IMR-90 (cell line): Measurements from ENCODE around the gene PLS1. TPM values are rescaled to one million over a fixed set of nuclear protein-coding genes. Genes with fewer than 3 reads are reported as not detected.

Source experiments
- ATAC-seq: fragments of 200-7000 bp; cut with Tn5 transposase; 2 replicates; pipeline ENCODE4 v1.9.1; 2020; ENCODE audit warnings: low read depth, mild to moderate bottlenecking, moderate library complexity
- BruUV-seq: library from RNA; stranded (reverse); fragments of 400-500 nt; replicated peaks from 2 replicates; lab custom pipeline; 2021; lab: Mats Ljungman, UMichigan
- CTCF ChIA-PET: fragments of 300-600 bp; formaldehyde crosslinking; extraction: SDS; loops from one replicate; lab custom pipeline; 2021; ENCODE audit warnings: antibody characterized with exemption; lab: Yijun Ruan, JAX
- POLR2A ChIA-PET: fragments of 300-600 bp; sonication (Branson Sonifier 250); formaldehyde crosslinking; loops from one replicate; lab custom pipeline; 2022; ENCODE audit warnings: antibody characterized with exemption; ENCODE audit not compliant: unreplicated experiment; lab: Charles Lee
- DNase-seq: peaks from one replicate; pipeline ENCODE4 v3.0.0; 2013
- H2AFZ ChIP-seq: replicated peaks from 2 replicates; pipeline ENCODE3; 2013; ENCODE audit warnings: low read length, mild to moderate bottlenecking; ENCODE audit not compliant: poor library complexity
- H2AK5ac ChIP-seq: 2 replicates; pipeline ENCODE4 v1.6.1; 2013; ENCODE audit warnings: low read depth, low read length, inconsistent platforms
- H2AK9ac ChIP-seq: replicated peaks from 2 replicates; pipeline ENCODE3; 2013; ENCODE audit warnings: mild to moderate bottlenecking, low read depth, low read length, moderate library complexity; ENCODE audit not compliant: poor library complexity
- H2BK120ac ChIP-seq: 2 replicates; pipeline ENCODE4 v1.6.1; 2013; ENCODE audit warnings: low read depth, low read length, inconsistent platforms
- H2BK15ac ChIP-seq: 3 replicates; pipeline ENCODE4 v1.6.1; 2013; ENCODE audit warnings: low read depth, low read length, inconsistent platforms
- H2BK20ac ChIP-seq: 2 replicates; pipeline ENCODE4 v1.6.1; 2013; ENCODE audit warnings: low read depth, mild to moderate bottlenecking, inconsistent platforms, low read length, moderate library complexity
- H2BK5ac ChIP-seq: 2 replicates; pipeline ENCODE4 v1.6.1; 2013; ENCODE audit warnings: mild to moderate bottlenecking, low read depth, low read length, inconsistent platforms; ENCODE audit not compliant: poor library complexity, severe bottlenecking
- H3K14ac ChIP-seq: replicated peaks from 2 replicates; pipeline ENCODE4 v1.6.1; 2013; ENCODE audit warnings: low read depth, low read length, inconsistent platforms
- H3K18ac ChIP-seq: 2 replicates; pipeline ENCODE4 v1.6.1; 2013; ENCODE audit warnings: low read depth, low read length, control low read depth
- H3K23ac ChIP-seq: 2 replicates; pipeline ENCODE4 v1.6.1; 2013; ENCODE audit warnings: low read depth, low read length, inconsistent platforms
- H3K27ac ChIP-seq: 2 replicates; pipeline ENCODE4 v1.5.1; 2013; ENCODE audit warnings: mild to moderate bottlenecking, control low read depth, low read length; ENCODE audit not compliant: insufficient read depth
- H3K27me3 ChIP-seq: 2 replicates; pipeline ENCODE4 v1.6.1; 2013; ENCODE audit warnings: low read length; ENCODE audit not compliant: control insufficient read depth, insufficient read depth
- H3K36me3 ChIP-seq: 2 replicates; pipeline ENCODE4 v1.6.1; 2013; ENCODE audit warnings: low read length, mixed read lengths; ENCODE audit not compliant: control insufficient read depth, insufficient read depth
- H3K4ac ChIP-seq: 2 replicates; pipeline ENCODE4 v1.6.1; 2013; ENCODE audit warnings: low read depth, low read length, inconsistent platforms
- H3K4me1 ChIP-seq: 2 replicates; pipeline ENCODE4 v1.6.1; 2013; ENCODE audit warnings: low read length, mixed read lengths; ENCODE audit not compliant: control insufficient read depth, insufficient read depth
- H3K4me2 ChIP-seq: 2 replicates; pipeline ENCODE4 v1.6.1; 2013; ENCODE audit warnings: low read depth, mild to moderate bottlenecking, control low read depth, low read length, moderate library complexity
- H3K4me3 ChIP-seq: 2 replicates; pipeline ENCODE4 v1.5.1; 2013; ENCODE audit warnings: low read depth, mild to moderate bottlenecking, control low read depth, low read length, moderate library complexity; ENCODE audit not compliant: insufficient read depth
- H3K56ac ChIP-seq: 2 replicates; pipeline ENCODE4 v1.6.1; 2013; ENCODE audit warnings: low read length, inconsistent platforms; ENCODE audit not compliant: insufficient read depth; ENCODE audit errors: extremely low read depth
- H3K79me1 ChIP-seq, 2 experiments: 2 replicates each; pipeline ENCODE4 v1.6.1; 2013; ENCODE audit warnings: low read length in 2 of 2, inconsistent platforms in 1 of 2, low read depth in 1 of 2
- H3K9ac ChIP-seq: 2 replicates; pipeline ENCODE4 v1.6.1; 2013; ENCODE audit warnings: low read depth, low read length, control low read depth
- H3K9me1 ChIP-seq: 2 replicates; pipeline ENCODE4 v1.6.1; 2013; ENCODE audit warnings: low read length, inconsistent platforms; ENCODE audit not compliant: insufficient read depth
- H3K9me3 ChIP-seq: 2 replicates; pipeline ENCODE4 v1.6.1; 2013; ENCODE audit warnings: low read length; ENCODE audit not compliant: control insufficient read depth, insufficient read depth
- H4K20me1 ChIP-seq: 2 replicates; pipeline ENCODE4 v1.6.1; 2013; ENCODE audit warnings: low read length, inconsistent platforms; ENCODE audit not compliant: insufficient read depth
- H4K5ac ChIP-seq: 2 replicates; pipeline ENCODE4 v1.6.1; 2013; ENCODE audit warnings: mild to moderate bottlenecking, low read depth, low read length, control low read depth
- H4K8ac ChIP-seq, 2 experiments: 2 replicates each; pipeline ENCODE4 v1.6.1; 2013; ENCODE audit warnings: low read depth in 2 of 2, low read length in 2 of 2, control low read depth in 1 of 2, inconsistent platforms in 1 of 2
- H4K91ac ChIP-seq: 2 replicates; pipeline ENCODE4 v1.6.1; 2013; ENCODE audit warnings: low read depth, low read length, inconsistent platforms; ENCODE audit not compliant: insufficient read depth
- MXI1 ChIP-seq: IDR thresholded peaks from 2 replicates; pipeline ENCODE4 v1.6.1; 2012; ENCODE audit warnings: low read depth, mild to moderate bottlenecking, low read length, moderate library complexity, borderline replicate concordance
- RFX5 ChIP-seq: IDR thresholded peaks from 2 replicates; pipeline ENCODE4 v1.8.0; 2012; ENCODE audit warnings: low read depth, mild to moderate bottlenecking, low read length, moderate library complexity
- WGBS, 2 experiments: methylation state at CpG; one replicate each; pipeline versions ENCODE4 v1.1.5 to v1.1.7; 2013; ENCODE audit warnings: missing lambda C conversion rate in 2 of 2; ENCODE audit not compliant: insufficient read length in 1 of 2; ENCODE audit errors: extremely low coverage in 2 of 2; 5-methylcytosine and 5-hydroxymethylcytosine counted together
- dilution Hi-C: fragments of 300-500 bp; cut with HindIII; formaldehyde crosslinking; loops from one replicate; pipeline ENCODE4 v1.14.3; 2018; ENCODE audit warnings: low sequenced_read_pairs; ENCODE audit not compliant: unreplicated experiment
- in situ Hi-C: fragments of 300-500 bp; cut with MboI; formaldehyde crosslinking; loops from 3 replicates; pipeline ENCODE4 v1.14.3; 2019; ENCODE audit warnings: low sequenced_read_pairs, inconsistent platforms, mixed read lengths
- intact Hi-C: fragments of 100-400 bp; cut with micrococcal nuclease; formaldehyde crosslinking; loops from 2 replicates; pipeline ENCODE4 v1.10.0; 2022
- polyA plus RNA-seq, 3 experiments: library from polyadenylated mRNA; depleted of rRNA; stranded (reverse); fragments of >200 nt; gene quantifications; 2 replicates each; pipeline ENCODE4 v1.2.3, GENCODE V29; 2012; ENCODE audit warnings: low replicate concordance in 1 of 3
- total RNA-seq: library from RNA; depleted of rRNA; stranded (reverse); fragments of >200 nt; gene quantifications from 2 replicates; pipeline ENCODE4 v1.2.3, GENCODE V29; 2012

PLS1 gene
- total and polyA plus RNA-seq, 2 of the 4 experiments (the other 2 are of a cell fraction): 0.29 to 0.90 TPM

DNA sequence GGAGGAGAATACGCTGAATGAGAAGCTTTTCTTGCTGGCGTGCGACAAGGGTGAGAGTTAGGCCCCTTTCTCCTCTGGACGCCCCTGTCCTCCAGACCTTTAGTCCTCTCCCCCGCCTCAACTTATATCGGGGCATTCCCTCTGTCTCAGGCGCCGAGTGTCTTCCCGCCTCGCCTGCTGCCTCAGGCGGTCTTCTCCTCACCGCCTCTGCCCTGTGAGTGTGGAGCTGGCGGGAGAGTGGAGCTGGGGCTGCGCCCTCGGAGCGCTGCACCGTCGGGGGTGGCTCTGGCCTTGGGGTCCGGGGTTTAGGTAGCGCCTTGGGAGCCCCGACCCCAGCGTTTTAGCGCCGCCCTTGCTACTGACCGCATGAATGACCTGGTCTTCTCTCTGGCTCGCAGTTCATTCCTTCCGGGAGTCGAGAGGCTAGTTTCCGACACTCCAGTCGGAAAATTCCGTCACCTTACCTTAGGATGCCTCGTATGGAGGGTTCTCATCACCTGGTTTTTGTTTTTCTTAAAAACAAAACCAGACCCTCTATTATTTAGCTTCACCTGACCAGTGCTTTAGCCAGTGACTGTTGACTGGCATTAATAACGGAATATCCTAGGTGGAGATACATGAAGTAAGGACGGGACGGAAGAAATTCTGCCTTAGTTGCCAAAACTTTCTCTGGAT lies 128.6 kb downstream of the PLS1 start:
- Histone ChIP-seq H2BK5ac (no peak overlapping the region), H3K4me2 (peak overlapping the region; percentile 95), H3K9me3 (no peaks in the 10 kb centered on the region), H4K5ac (peak overlapping the region; percentile 90), H2AFZ (peak overlapping the region; percentile 100), H2AK9ac (no peak overlapping the region), H2BK15ac (no peak overlapping the region), H3K56ac (peak overlapping the region; percentile 34), H4K8ac (peak overlapping the region; percentile 64 to 68; a peak in 2 of 4 replicates), H3K9ac (peak overlapping the region; percentile 97), H3K14ac (peak overlapping the region; percentile 20), H2BK20ac (no peak overlapping the region), H2BK120ac (no peak overlapping the region; the same call in 1 of the 2 replicates), H3K27me3 (no peaks in the 10 kb centered on the region), H4K20me1 (no peaks in the 10 kb centered on the region), H3K27ac (peak overlapping the region; percentile 79), H3K4ac (peak overlapping the region; percentile 44), H3K18ac (peak overlapping the region; percentile 95), H2AK5ac (no peak overlapping the region), H3K23ac (peak overlapping the region; percentile 35; the same call in 1 of the 2 replicates), H3K4me3 (peak overlapping the region; percentile 95), H3K36me3 (no peaks in the 10 kb centered on the region; the same call in 1 of the 2 replicates), H3K9me1 (no peaks in the 10 kb centered on the region), H3K79me1 (peaks cover 11 to 12% of the 10 kb centered on the region in 2 experiments), H3K4me1 (peaks cover 2% of the 10 kb centered on the region; the same call in 1 of the 2 replicates), H4K91ac (peak overlapping the region; percentile 5)
- dilution Hi-C loops: no loop called here
- ChIA-PET POLR2A (no interaction called here), CTCF (interaction anchor here (1.5 kb wide), 1 partner anchor 115 kb away, joined by 4 read pairs; no protein-coding TSS in a partner anchor)
- no TSS peak for BruUV-seq
- 11% methylated on average over 11 of the region's 35 CpGs; no CpG with 5 or more reads in 1 of the 2 experiments for WGBS, 2 experiments
- intact Hi-C loops: loop anchor here (5.0 kb wide), 2 partner anchors 128 to 247 kb away; partner anchors contain the start of gene PLS1
- DNase-seq: peak; percentile 18
- peak; percentile 49 for ATAC-seq
- in situ Hi-C loops: no loop called here
- TF ChIP-seq MXI1: 0 out of 2 replicates have a peak, but pooled peaks have one; percentile 3
- no peak for TF ChIP-seq RFX5
